GM19463 (cell line): ENCODE data around the gene MYO1F.
"Not testable (repeated sequence)": the region's sequence is repeated elsewhere in the genome, so short reads cannot be mapped to it uniquely, and the experiment has no call there.

Experiments
- ATAC-seq: cut with Tn5 transposase; IDR thresholded peaks from one replicate; pipeline ENCODE4 v1.9.1; 2021; ENCODE audit warnings: mild to moderate bottlenecking, moderate library complexity; ENCODE audit not compliant: unreplicated experiment

Gene MYO1F

DNA sequence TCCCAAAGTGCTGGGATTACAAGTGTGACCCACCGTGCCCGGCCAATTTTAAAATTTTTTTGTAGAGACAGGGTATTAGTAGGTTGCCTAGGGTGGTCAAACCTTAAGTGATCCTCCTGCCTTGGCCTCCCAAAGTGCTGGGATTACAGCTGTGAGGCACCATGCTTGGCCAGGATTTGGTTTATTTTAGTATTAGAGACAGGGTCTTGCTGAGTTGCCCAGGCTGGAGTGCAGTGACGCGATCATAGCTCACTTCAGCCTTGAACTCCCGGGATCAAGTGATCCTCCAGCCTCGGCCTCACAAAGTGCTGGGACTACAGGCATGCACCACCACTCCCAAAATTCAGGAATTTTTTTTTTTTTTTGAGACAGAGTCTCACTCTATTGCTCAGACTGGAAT lies 57.9 kb downstream of the MYO1F start:
- no peak for ATAC-seq

DNA sequence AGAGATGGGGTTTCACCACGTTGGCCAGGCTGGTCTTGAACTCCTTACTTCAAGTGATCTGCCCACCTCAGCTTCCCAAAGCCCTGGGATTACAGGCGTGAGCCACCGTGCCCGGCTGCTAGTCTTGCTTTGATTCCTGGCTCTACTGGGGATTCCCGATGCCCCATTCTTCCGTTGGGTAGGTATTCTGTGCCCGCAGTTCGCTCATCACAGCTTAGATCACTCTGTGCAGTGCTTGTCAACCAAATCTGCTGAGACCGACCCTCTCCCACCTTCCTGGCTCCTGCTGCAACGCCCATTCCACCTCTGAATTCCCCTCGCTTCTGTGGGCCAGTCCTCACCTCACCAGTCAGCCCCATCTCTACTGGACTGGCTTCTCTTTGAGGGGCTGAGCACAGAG lies 58.7 kb downstream of the MYO1F start:
- no peak for ATAC-seq

DNA sequence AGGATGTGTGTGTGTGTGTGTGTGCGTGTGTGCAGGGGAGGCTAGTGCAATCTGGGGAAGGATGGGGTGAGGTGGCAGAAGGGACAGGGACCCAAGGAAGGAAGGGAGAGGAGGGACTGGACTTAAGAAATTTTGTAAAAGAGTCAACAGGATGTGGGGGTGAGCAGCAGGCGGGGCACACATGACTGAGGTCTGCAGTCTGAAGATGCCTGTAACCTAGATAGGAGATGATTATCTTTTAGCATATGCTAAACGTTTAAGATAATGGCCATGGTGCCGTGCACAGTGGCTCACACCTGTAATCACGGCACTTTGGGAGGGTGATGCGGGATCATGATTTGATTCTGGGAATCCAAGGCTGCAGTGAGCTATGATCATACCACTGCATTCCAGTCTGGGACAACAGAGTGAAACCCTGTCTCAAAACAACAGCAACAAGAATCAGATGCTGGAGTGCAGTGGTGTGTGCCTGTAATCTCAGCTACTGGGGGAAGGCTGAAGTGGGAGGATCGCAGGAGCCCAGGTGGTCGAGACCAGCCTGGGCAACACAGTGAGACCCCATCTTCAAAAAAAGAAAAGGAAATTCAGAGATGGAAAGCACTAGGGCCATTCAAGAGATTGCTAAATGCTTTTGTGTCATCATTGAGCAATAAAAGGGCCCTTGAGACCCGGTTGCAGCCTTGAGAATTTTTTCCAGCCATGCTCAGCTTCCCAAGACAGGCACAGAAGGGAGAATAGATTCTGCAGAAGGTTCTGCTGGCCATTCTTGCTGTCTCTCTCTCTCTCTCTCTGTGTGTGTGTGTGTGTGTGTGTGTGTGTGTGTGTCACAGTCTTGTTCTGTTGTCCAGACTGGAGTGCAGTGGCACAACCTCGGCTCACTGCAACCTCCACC lies 59.4 kb downstream of the MYO1F start:
- no peak for ATAC-seq

DNA sequence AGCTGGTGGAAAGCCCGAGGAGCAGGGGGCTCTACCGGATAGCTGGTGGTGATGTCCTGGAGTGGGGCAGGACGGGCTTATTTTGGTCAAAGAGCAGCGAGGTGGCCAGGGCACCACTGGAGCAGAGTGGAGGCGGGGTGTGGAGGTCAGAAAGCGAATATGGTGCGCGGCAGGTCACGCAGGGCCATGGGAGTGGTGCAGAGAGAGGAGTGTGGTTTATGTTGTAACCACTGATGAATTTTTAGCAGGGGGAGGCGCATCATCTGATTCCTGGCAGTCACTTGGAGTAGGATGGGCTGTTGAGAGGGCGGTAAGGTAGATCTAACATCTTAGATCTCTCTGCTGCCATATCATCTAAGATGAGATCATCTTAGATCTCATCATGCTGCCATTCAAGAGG lies 61.9 kb downstream of the MYO1F start:
- ATAC-seq: no peak

DNA sequence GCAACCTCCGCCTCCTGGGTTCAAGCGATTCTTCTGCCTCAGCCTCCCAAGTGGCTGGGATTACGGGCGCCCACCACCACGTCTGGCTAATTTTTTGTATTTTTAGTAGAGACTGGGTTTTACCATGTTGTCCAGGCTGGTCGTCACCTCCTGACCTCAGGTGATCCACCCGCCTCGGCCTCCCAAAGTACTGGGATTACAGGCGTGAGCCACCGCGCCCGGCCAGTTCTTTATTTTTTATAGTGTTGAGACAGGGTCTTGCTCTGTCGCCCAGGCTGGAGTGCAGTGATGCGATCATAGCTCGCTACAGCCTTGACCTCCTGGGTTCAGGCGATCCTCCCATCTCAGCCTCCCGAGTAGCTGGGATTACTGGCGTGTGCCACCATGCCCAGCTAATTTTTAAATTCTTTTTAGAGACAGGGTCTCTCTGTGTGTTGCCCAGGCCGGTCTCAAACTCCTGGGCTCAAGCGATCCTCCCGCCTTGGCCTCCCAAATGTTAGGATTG lies 62.7 kb downstream of the MYO1F start:
- not testable (repeated sequence) for ATAC-seq

DNA sequence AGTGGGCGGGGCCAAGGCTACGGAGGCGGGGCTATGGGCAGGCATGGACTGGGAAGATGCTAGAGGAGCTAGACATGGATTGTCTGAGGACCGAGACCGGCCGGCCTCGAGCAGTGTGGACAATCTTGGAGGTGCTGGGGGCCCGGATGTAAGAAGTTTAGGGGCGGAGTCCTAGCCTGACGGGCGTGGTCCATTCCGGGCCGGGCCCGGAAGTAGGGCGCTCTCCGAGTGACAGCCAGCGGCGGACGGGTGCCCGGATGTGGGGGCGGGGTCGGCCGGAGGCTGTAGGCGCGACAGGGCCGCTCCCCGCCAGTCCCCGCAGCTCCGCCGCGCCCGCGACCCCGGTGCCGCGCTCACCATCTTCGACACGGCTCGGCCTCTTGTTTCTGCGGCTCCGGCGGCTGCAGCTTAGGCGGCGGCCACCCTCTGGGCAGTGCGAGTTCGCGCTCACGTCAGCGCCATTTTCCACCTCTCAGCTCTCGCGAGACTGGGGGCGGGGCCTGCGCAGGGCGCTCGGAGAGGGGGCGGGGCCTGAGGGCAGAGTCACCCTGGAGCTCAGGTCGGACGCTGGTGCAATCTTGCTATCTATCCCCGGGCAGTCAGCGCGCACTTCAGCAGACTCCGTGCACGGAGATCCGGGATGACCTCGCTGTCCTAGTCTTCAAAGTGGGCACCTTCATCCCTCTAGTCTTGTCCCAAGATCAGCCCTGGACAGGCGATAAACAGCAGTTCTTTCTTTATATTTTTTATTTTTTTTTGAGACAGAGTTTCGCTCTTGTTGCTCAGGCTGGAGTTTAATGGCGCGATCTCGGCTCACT lies 63.3 kb downstream of the MYO1F start, which contains the start of gene ZNF414:
Gene ZNF414, minus strand, starts transcription at position 481 of the 818 bp plus-strand sequence. Its CDS starts 121 bp downstream, at position 360.
- ATAC-seq: peak; percentile 89

DNA sequence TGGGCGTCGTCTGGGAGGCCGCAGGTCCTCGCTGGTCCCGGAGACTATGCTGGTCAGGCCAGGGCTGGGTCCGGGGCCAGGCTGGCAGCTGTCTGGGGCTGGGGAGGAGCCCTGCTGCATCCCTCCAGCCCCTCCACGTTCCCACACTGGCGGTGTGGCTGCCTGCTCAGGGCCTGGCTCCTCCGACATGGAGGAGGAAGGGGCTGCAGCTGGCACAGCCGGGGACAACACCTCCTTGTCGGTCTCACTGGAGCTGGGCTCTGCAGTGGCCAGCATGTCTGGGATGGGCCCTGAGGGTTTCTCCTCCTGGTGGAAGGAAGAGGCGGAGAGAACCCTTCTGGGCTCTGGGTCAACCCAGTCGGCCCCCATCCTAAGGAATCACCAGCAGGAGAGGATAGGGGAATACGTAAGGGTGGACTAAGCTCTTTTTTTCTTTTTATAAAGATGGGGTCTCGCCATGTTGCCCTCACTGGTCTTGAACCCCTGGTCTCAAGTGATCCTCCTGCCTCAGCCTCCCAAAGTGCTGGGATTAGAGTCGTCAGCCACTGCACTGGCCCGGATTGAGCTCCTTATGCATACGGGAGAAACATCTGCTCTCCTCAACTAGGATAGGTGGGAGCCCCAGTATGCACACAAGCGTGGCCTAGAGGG lies 64.1 kb downstream of the MYO1F start:
- ATAC-seq: no peak

DNA sequence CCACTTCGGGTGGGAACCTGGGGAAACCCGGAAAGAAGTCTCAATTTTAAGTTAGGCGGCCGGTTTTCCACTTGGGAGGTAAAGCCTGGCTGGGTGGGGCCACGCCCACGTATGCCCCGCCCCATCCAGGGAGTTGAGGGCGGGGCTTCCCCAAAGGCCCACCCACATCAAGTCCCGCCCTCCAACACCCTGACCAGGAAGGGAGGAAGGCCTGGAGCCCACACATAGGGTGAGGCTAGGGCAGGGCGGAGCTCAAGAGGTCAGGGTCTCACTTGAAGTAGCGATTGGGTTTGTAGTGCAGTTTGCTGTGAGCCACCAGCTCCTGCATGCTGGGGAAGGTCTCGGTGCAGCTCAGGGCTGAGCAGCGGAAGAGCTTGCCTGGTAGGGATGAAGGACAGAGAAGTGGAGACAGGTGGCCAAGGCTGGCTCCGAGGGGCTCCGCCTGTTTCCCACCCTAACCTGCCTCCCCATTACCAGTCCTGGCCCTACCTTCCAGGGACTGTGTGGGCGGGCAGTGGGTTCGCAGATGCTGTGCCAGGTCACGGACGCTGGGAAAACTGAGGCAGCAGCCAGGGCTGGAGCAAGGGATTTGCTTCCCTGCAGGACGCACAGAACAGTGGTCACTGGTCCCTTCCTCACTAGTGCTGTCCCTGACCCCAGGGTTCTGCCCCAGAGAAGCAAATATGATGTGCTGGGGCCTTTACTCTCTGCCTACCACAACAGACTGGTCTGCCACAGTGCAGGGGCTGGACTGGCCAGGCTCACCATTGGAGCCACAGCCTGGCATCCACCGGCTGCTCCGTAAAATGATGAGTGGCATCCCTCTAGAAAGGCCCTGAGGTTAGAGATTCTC lies 64.9 kb downstream of the MYO1F start:
- ATAC-seq: no peak

DNA sequence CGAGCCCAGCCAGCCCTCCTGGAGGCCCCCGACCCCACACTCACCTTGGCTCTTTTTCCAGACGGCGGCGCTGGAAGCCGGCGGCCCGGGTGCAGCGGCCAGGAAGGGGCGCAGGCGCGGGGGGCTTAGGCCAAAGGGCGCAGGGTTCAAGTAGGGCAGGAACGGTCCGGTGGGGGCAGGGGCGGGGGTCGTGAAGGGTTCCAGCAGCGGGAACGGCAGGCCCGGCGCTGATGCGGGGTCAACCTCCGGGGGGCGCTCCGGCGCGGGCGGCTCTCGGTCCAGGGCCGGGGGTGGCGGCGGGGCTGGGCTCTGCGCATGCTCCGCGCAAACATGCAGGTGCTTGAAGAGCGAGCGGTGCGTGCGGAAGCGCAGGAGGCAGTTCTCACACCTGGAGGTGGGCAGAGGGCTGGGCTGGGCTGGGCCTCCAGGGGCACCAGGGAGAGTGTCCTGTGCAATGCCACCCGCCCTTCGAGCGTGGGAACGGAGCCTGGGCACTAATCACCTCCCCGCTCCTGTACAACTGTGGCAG lies 65.6 kb downstream of the MYO1F start:
- ATAC-seq: no peak

DNA sequence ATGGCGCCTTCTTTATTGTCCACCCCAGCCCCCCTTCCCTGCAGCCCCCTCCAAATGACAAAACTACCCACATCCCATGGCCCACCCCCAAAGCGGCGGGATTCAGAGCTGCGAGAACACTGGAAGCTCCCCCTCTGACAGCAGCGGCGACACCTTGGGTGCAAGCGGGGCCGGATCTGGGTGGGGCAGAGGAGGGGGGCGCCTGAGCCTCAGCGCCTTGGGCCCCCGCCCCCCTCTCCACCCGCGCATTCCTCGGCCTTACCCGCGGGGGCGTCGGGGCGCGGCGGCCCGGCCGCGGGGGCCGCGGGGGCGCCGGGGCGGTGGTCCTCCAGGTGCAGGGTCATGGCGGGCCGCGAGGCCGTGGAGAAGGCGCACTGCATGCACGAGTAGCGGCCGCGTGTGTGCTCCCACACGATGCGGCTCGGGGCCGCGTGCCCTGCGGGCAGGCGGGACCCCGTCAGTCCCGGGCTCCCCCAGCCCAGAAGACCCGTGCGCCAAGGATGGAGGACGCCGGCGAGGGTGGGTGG lies 66.6 kb downstream of the MYO1F start:
- ATAC-seq: no peak

DNA sequence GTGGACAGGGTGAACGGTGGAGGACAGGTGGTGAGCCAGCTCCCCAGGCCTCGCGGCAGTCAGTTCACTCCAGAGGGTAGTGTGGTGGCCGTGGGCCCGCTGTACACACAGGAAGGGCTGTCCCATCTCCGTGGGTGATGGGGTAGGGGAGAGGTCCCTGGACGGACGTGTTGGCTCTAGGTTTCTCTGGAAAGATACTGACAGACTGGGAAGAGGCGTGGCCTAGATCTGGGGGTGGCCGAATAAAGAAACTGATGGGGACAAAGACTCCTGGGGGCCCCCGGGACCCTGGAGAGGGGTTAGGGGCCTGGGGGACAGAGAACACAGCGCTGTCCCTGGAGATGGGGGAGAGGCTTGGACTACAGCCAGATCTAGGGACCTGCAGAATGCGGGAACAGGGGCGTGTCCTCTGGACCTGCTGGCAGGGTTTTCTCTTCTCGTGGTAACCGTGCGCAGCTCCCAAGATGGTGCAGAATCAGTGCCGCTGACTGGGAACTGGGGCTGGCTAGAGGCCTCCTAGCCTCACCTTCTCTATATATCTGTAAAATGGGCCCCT lies 70.8 kb downstream of the MYO1F start:
- no peak for ATAC-seq

DNA sequence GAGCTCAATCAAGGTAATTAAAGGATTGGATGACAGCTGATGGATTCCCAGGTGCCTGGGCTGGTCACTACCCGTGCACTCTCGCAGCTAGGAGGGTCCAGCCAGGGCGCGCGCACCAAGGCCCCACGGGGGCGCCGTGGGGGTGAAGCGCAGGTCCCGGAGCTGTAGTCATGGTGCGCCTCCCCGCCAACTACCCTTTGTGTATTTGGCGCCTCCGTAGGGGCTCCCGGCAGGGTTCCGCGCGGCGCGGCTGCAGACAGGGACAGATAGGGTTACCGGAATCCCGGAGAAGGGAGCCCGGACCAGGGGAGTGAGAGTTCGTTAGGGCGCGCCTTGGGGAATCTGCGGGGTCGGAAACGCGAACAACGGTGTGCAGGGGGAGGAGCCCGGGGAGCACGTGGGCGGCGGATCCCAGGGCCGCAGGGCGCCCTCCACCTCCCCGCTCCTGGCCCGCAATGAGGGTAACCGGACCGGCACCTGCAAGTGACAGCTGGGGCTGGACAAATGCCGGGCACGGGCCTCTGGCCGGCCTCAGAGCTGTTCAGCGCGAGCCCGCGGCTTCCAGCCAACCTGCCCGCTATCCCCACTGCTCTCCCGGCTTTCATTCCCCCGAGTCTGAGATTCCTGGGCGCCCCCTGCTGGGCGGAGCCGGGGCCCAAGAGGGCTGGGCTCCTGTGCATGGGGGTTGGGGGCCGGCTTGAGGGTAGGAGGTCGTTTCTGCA lies 71.4 kb downstream of the MYO1F start:
- peak; percentile 51 for ATAC-seq

DNA sequence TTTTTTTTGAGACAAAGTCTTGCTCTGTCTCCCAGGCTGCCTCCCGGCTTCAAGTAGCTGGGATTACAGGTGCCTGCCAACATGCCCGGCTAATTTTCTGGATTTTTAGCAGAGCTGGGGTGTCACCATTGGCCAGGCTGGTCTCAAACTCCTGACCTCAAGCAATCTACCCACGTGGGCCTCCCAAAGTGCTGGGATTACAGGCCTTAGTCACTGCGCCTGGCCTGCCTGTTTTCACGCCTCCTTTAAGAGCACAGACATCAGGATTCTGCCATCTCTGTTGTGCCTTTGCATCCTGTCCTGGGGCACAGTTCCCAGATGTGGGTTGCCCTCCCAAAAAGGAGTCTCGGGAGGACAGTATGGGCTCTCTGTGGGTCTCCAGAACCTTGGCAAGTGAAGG lies 72.3 kb downstream of the MYO1F start:
- no peak for ATAC-seq

DNA sequence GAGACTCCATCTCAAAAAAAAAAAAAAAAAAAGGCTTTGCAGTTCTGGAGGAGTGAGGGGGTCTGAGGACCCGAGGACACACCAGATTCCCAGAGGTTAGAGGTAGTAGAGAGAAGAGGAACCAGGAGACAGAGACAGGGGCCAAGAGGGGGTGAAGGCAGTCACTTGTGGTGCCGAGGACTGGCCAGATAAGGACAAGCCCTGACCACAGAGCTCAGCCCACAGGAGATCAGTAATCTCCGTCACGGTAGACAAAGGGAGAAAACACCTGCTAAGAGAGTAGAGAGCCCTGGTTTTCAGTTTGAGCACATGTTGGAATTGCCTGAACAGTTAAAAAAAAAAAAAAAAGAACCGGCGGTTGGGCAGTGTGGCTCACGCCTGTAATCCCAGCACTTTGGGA lies 73.1 kb downstream of the MYO1F start:
- no peak for ATAC-seq

DNA sequence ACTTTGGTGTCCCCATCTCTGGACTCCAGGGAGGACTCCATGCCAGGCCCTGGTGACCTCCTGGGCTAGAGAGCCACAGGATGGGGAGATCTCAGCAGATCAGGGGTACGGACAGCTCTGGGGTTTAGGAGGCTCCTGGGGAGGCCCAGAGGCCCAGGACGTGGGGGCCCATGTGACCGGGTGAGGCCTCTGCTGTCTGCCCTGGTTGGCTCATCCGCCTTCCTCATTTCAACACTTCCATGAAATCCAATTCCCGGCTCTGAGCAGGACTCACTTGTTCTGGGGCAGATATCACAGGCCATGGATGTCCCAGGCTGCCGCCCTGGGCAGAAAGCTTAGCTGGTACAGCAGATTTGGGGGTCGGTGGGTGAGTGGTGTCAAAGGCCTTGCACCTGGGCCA lies 73.7 kb downstream of the MYO1F start:
- ATAC-seq: no peak

DNA sequence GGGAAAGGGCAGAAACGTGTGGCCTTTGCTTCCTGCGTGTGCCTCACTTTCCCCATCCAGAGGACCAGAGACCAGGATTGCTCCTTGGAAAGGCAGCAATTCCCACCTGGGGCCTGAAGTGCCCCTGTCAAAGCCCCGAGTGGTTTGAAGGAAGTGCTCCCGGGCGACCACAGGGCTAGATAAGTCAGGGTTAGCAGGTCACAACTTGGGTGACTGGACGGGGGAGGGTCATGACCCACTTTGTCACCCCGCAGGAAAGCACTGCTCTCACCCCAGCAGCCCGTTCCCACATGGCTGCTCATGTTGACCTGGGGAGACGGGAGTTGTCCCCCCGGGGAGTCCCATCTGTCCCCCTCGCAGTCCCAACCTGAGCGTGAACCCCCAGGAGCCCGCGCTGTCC lies 75.3 kb downstream of the MYO1F start:
- no peak for ATAC-seq

DNA sequence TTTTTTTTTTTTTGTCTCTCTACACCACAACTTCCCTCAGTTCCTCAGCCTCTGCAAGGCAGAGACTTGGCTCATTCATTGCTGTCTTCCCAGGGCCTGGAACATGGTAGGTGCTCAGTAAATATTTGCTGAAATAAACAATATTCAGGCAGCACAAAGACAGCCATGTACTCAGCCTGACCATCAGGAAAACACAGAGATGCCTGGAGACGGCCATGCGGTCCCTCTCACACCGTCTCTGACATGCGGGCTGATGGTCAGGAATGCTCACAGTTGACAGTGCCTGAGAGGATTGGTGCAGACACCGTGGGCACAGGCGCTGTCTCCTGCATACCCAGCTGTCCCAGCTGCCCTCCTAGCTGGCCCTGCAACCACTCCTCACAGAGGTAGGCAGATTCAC lies 75.7 kb downstream of the MYO1F start:
- no peak for ATAC-seq

DNA sequence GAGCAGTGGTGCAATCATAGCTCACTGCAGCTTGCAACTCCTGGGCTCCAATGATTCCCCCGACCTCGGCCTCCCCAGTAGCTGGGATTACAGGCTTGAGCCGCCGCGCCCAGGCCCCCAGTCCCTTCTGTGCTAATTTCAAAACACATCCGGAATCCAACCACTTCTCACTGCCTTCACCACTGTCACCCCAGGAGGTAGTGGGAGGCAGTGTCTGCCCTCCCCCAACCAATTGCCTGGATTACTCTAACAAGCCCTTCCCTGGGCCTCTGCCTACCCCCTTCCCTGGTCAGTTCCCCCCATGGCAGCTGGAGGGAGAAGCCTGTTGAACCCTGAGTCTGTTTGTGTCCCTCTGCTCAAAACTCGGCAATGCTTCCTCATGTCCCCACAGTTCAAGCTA lies 77.1 kb downstream of the MYO1F start:
- no peak for ATAC-seq
